GM18519 (cell line): ENCODE data around the gene SLIT1.

Experiments used
- ATAC-seq: cut with Tn5 transposase; IDR thresholded peaks from one replicate; pipeline ENCODE4 v1.9.1; 2021; ENCODE audit warnings: mild to moderate bottlenecking, moderate library complexity; ENCODE audit not compliant: unreplicated experiment, low FRiP score

The SLIT1 gene

GRCh38 chr10:96988426-96988825 is 197.3 kb downstream of the SLIT1 start:
- ATAC-seq, result no peak

- no peak for ATAC-seq
Measured at GRCh38 chr10:96987842-96988175, 197.9 kb downstream of the SLIT1 start.

- no peak for ATAC-seq
Measured at GRCh38 chr10:96987141-96987841, 198.5 kb downstream of the SLIT1 start.

- ATAC-seq, result no peak
Measured at GRCh38 chr10:96986200-96986856, 199.4 kb downstream of the SLIT1 start.

- no peak for ATAC-seq
Measured at GRCh38 chr10:96984541-96985131, 201.1 kb downstream of the SLIT1 start.

- ATAC-seq, result no peak
Measured at GRCh38 chr10:96982149-96982930, 203.4 kb downstream of the SLIT1 start.

- ATAC-seq, result peak; percentile 63
Measured at GRCh38 chr10:96978621-96979154, 207.1 kb downstream of the SLIT1 start.

GRCh38 chr10:96975136-96975535 is 210.6 kb downstream of the SLIT1 start:
- no peak for ATAC-seq

- no peak for ATAC-seq
Measured at GRCh38 chr10:96973809-96974747, 211.7 kb downstream of the SLIT1 start.

GRCh38 chr10:96972264-96972663 is 213.5 kb downstream of the SLIT1 start:
- ATAC-seq, result no peak

- no peak for ATAC-seq
Measured at GRCh38 chr10:96971324-96971723, 214.4 kb downstream of the SLIT1 start.

- no peak for ATAC-seq
Measured at GRCh38 chr10:96968682-96969423, 216.9 kb downstream of the SLIT1 start.

GRCh38 chr10:96967847-96968246 is 217.9 kb downstream of the SLIT1 start:
- no peak for ATAC-seq

GRCh38 chr10:96964131-96964530 is 221.6 kb downstream of the SLIT1 start:
- ATAC-seq, result no peak

- no peak for ATAC-seq
Measured at GRCh38 chr10:96960872-96961271, 224.9 kb downstream of the SLIT1 start.

GRCh38 chr10:96959733-96960132 is 226.0 kb downstream of the SLIT1 start:
- ATAC-seq, result no peak

- ATAC-seq, result no peak
Measured at GRCh38 chr10:96958071-96958470, 227.7 kb downstream of the SLIT1 start.

GRCh38 chr10:96955794-96956193 is 230.0 kb downstream of the SLIT1 start:
- ATAC-seq, result no peak

- ATAC-seq, result no peak
Measured at GRCh38 chr10:96951954-96952353, 233.8 kb downstream of the SLIT1 start.
